Activated T-cell treated with anti-CD3 and anti-CD28 coated beads, Interleukin-2, amount 50 U/mL, for 24 hours (primary cell): Measurements from ENCODE around the gene POU3F2.

Experiments
- DNase-seq: peaks from one replicate; pipeline ENCODE4 v3.0.0-alpha.2; 2020
- H3K27ac Mint-ChIP-seq: 2 replicates; pipeline ENCODE4 v1.8.0; 2020; ENCODE audit warnings: mild to moderate bottlenecking, mixed read lengths
- H3K27me3 Mint-ChIP-seq: 2 replicates; pipeline ENCODE4 v1.8.0; 2020; ENCODE audit warnings: mixed read lengths
- H3K36me3 Mint-ChIP-seq: 2 replicates; pipeline ENCODE4 v1.8.0; 2020; ENCODE audit warnings: low read depth, mixed read lengths
- H3K4me1 Mint-ChIP-seq: 2 replicates; pipeline ENCODE4 v1.8.0; 2020; ENCODE audit warnings: low read depth, mixed read lengths
- H3K4me3 Mint-ChIP-seq: 2 replicates; pipeline ENCODE4 v1.8.0; 2020; ENCODE audit warnings: mild to moderate bottlenecking, moderate library complexity, mixed read lengths
- H3K9me3 Mint-ChIP-seq: 2 replicates; pipeline ENCODE4 v1.8.0; 2020; ENCODE audit warnings: mixed read lengths

The POU3F2 gene

DNA sequence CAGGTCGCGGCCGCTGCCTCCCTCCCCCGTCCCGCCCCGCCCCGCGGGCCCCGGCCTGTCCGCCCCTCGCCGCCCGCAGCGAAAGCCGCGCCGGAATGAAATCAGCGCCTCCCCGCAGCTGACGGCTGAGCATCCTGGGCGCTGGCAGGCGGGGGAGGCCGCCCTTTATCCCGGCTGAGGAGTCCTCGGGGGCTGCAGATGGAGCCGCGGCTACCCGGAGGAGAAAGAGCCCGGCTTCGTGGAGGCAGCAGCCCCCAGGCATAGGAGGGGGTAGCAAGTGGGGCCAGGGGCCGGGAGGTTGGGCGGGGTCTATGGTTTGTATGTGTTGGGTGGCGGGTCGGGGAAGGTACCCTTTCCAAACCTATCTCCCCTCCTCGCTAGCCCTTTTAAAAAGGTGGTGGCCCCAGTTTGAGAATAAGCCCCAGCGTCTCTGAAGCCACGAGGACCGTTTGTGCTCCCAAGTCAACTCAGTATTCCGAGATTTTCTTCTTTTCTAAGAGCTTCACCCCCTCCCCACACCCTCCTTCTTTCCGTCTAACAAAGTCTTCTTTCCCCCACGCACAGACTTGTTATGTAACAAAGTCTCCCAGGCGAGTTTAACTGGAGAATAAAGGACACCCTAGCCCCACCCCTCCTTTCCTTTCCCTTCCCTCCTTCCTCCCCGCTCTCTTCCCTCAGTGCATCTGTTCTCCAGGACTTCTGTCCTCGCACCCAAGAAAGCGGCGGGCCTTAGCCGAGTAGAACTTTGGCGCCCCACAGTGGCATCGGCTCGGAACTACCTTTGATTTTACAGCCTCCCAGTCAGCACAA lies 11.0 kb downstream of the POU3F2 start:
- no peaks in the 10 kb centered on the region for H3K9me3 Mint-ChIP-seq
- peaks cover 90% of the 10 kb centered on the region for H3K27me3 Mint-ChIP-seq
- H3K4me1 Mint-ChIP-seq: peaks cover 26% of the 10 kb centered on the region
- H3K36me3 Mint-ChIP-seq: no peaks in the 10 kb centered on the region
- peak; percentile 83 for DNase-seq
- H3K27ac Mint-ChIP-seq: no peak overlapping the region
- H3K4me3 Mint-ChIP-seq: peak overlapping the region; percentile 41

DNA sequence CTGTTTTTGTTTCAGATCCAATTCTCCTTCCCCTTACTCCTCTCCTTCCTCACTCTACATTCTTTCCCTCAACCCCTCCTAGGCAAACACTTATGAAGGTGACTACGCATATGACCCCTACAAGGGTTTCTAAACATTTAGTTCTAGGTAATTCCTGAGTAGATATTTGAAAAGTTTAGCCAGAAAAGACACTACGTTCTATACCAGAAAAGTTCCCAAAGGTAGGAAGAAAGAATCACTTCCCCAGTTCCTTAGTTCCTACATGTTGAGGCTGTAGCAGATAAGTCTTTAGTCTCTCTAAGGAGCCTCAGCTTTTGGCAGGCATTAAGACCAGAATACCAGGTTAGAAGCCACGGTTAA lies 11.6 kb downstream of the POU3F2 start:
- DNase-seq: no peak
- Mint-ChIP-seq H3K4me3 (no peak overlapping the region), H3K27me3 (peaks cover 88% of the 10 kb centered on the region), H3K27ac (no peak overlapping the region), H3K4me1 (peaks cover 26% of the 10 kb centered on the region), H3K9me3 (no peaks in the 10 kb centered on the region), H3K36me3 (no peaks in the 10 kb centered on the region)

DNA sequence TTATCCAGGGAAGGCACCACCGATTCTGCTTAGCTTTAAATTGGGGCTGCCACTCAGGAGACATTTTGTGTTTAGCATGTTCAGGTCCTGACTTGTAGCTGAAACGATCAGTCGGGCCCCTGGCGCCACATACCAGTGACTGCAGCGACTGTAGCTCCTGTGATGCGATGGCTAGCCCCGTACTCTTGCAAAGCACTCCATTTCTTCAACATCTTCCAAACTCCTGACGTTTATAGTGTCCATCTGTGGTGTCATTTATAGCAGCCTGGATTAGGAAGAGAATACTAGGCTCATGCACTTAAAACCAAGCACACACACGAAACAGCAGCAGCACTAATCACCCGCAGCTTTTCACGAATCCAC lies 13.0 kb downstream of the POU3F2 start:
- H3K9me3 Mint-ChIP-seq: no peaks in the 10 kb centered on the region
- no peak overlapping the region for H3K27ac Mint-ChIP-seq
- no peaks in the 10 kb centered on the region for H3K36me3 Mint-ChIP-seq
- H3K27me3 Mint-ChIP-seq: peaks cover 84% of the 10 kb centered on the region
- H3K4me3 Mint-ChIP-seq: no peak overlapping the region
- no peak for DNase-seq
- H3K4me1 Mint-ChIP-seq: peaks cover 26% of the 10 kb centered on the region

DNA sequence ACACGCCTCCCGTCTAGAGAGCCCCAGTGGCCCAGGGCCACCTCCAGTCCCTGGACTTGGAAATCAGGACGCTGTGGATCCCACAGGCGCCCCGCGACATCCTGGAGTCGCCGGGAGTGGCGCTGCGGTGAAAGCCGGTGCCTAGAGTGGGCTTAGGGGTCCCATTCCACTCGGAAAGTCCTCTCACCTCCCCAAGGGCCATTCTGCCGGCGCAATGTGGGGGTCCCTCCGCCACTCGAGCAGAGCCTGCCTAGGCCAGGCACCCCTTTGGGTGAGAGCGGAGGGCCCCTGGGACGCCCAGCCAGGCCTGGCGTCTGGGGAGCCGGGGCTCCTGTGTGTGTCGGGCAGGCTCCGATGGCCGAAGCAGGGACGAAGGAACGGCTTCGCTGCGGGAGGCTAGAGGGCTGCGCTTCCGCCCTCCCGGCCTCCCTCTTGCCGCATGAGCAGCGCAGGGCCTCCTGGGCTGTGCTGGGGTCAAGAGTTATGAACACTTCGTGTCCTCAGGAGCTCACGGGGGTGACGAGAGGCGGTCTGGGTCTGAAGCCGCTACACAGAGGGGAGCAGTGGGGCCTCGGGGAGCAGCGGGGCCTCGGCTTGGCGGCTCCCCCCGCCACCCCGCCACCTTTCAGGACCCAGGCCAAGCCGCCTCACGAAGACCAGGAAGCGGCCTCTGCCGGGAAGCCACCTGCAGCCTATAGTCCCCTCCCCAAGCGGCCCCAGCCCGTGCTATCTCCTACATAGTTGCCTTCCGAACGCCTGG lies 13.6 kb downstream of the POU3F2 start:
- Mint-ChIP-seq H3K4me3 (no peak overlapping the region), H3K36me3 (no peaks in the 10 kb centered on the region), H3K4me1 (peaks cover 25% of the 10 kb centered on the region), H3K27me3 (peaks cover 79% of the 10 kb centered on the region), H3K9me3 (no peaks in the 10 kb centered on the region), H3K27ac (no peak overlapping the region)
- no peak for DNase-seq

DNA sequence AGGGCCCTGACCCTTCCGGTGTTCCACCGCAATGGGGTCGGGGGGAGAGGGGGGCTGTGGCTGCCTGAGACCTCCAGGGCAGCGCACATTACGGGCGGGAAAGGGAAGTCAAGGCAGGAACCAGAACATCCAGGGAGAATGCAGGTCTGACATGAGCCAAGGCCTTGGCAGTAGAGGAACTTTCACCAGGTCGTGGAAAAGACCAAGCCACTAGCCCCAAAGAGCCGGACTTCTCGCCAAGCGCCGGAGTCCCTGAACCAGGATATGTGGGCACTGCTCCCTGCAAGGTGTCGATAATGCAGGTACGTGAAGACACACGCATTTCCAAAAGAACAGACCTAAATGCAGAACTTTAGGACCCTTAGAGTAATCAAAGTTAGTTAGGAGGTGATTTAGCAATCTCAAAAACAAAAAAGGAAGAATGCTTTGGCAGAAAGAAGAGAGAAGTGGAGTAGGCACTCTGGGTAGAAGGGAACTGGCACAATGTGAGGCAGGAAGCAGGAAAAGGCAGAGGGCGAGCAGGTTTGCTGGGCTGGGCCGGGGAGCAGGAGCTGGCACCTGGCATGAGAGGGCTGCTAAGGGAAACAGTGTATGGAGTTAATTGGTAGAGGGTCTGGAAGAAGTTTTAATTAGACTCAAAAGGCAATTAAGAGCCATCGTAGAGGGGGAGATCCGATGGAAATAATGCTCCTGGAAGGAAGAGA lies 14.3 kb downstream of the POU3F2 start:
- peaks cover 21% of the 10 kb centered on the region for H3K4me1 Mint-ChIP-seq
- H3K9me3 Mint-ChIP-seq: no peaks in the 10 kb centered on the region
- H3K27ac Mint-ChIP-seq: no peak overlapping the region
- H3K4me3 Mint-ChIP-seq: no peak overlapping the region
- no peaks in the 10 kb centered on the region for H3K36me3 Mint-ChIP-seq
- H3K27me3 Mint-ChIP-seq: peaks cover 71% of the 10 kb centered on the region
- no peak for DNase-seq

DNA sequence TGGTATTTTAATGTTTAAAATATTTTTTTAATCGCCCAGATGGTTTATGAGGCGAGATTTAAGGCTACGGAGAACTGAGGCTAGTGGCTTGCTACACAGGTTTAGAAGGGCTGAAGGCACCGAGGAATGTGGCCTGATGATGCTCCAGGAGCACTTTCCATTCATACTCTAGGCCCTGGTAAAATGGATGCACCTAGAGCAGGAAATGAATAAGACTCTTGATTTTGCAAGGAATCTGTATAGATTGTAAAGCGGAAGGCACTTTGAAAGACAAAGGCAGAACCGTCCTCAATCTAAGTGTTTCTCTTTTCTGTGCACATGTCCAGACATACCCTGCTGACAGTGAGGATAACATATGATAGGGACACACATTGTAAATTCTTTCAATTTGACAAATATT lies 30.1 kb downstream of the POU3F2 start:
- DNase-seq: no peak
- no peak overlapping the region for H3K27ac Mint-ChIP-seq
- H3K9me3 Mint-ChIP-seq: no peaks in the 10 kb centered on the region
- peaks cover 19% of the 10 kb centered on the region for H3K36me3 Mint-ChIP-seq
- no peak overlapping the region for H3K4me3 Mint-ChIP-seq
- H3K27me3 Mint-ChIP-seq: no peaks in the 10 kb centered on the region
- no peaks in the 10 kb centered on the region for H3K4me1 Mint-ChIP-seq

DNA sequence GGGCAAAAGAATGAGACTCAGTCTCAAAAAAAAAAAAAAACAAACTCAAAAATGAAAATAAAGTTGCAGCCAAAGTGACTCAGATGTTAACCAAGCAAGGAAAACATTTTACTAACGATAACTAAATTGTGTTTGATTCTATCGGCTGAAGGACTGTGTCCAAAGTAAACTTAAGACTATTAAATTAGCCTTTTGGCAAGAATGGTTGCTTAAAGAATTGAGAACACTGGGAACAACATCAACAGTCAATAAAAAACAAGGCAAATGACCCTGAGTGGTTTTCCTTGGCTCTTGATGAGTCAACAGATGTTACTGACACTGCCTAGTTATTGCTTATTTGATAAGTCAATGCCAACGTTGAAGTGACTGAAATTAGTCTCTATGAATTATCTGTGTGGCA lies 36.7 kb downstream of the POU3F2 start:
- Mint-ChIP-seq H3K4me3 (no peak overlapping the region), H3K4me1 (no peaks in the 10 kb centered on the region), H3K36me3 (peaks cover 69% of the 10 kb centered on the region), H3K27me3 (no peaks in the 10 kb centered on the region), H3K27ac (no peak overlapping the region), H3K9me3 (no peaks in the 10 kb centered on the region)
- DNase-seq: no peak

DNA sequence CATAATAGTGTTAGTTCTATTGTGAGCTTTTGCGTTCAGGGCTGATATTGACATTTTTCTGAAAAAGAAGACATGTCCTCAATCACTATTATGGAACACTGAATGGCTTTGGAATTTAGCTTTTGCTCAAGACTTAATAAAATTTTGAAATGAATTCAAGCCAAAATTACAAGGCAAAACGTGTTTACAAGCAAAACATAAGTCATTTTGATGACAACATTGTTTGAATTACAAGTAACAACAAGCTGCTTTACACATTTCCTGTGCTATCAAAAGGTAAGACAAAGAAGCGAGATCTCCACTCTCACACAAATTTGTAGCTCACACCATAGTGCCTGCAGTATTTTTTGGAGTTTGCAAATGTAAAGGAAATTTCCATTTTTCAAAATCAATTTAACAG lies 37.4 kb downstream of the POU3F2 start:
- no peaks in the 10 kb centered on the region for H3K9me3 Mint-ChIP-seq
- no peaks in the 10 kb centered on the region for H3K27me3 Mint-ChIP-seq
- no peak overlapping the region for H3K27ac Mint-ChIP-seq
- H3K4me3 Mint-ChIP-seq: no peak overlapping the region
- no peaks in the 10 kb centered on the region for H3K4me1 Mint-ChIP-seq
- peaks cover 71% of the 10 kb centered on the region for H3K36me3 Mint-ChIP-seq
- no peak for DNase-seq

DNA sequence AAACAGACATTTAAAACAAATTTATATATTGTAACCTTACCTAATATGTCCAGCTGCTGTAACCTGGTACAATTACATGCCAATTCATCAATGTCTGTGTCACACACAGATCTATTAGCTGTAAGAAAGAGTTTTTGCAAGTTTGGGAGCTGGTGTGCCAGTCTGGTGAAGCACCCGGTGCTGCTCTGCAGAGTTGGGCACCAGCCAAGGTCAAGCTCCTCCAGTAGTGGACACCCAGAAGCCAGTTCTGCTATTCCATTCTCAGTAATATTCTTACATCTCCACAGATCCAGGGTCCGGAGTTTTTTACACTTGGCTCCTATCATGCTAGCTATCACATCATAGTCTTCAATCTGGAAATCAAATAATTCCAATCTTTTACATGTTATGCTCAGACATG lies 41.0 kb downstream of the POU3F2 start:
- Mint-ChIP-seq H3K9me3 (no peaks in the 10 kb centered on the region), H3K36me3 (peaks cover 77% of the 10 kb centered on the region), H3K4me3 (no peak overlapping the region), H3K4me1 (peaks cover 3% of the 10 kb centered on the region), H3K27me3 (no peaks in the 10 kb centered on the region), H3K27ac (no peak overlapping the region)
- no peak for DNase-seq

DNA sequence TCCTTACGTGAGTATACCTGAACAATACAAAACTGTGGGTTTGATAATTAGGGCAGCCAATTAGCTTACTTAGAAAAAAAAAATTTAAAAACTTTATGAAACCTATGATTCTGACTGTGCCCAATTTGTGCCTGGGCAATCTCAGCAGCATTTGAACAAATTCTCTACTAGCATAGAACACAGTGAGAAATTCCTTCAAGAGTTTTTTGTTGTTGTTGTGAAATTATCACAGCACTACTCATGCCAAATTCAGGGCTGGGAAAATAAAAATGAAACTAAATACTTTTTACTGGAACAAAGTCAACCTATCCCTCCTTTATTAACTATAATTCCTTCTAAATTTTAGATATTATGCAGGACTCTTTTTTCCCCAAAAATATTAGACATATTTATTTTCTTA lies 42.9 kb downstream of the POU3F2 start:
- H3K4me3 Mint-ChIP-seq: no peak overlapping the region
- H3K4me1 Mint-ChIP-seq: peaks cover 9% of the 10 kb centered on the region
- H3K9me3 Mint-ChIP-seq: no peaks in the 10 kb centered on the region
- no peak for DNase-seq
- no peak overlapping the region for H3K27ac Mint-ChIP-seq
- peaks cover 67% of the 10 kb centered on the region for H3K36me3 Mint-ChIP-seq
- no peaks in the 10 kb centered on the region for H3K27me3 Mint-ChIP-seq

DNA sequence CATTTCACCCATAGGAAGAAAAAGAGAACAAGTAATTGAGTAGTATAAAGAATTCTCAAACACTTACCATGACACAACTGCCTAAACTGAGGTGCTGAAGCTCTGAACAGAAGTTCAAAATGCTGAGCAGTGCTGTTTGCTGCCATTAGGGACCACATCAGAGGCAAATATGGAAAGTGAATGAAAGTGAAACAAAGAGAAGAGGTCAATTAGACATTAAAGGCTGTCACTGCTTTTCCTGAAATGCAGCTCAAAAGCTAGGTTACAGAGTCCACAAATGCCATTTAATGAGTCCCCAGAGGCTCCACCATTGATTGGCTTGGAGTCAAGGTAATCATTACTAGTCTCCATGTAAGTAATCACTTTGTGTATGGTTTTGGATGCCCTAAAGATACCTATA lies 46.1 kb downstream of the POU3F2 start:
- no peak overlapping the region for H3K4me3 Mint-ChIP-seq
- peaks cover 58% of the 10 kb centered on the region for H3K36me3 Mint-ChIP-seq
- no peaks in the 10 kb centered on the region for H3K27me3 Mint-ChIP-seq
- DNase-seq: no peak
- H3K27ac Mint-ChIP-seq: no peak overlapping the region
- peaks cover 9% of the 10 kb centered on the region for H3K4me1 Mint-ChIP-seq
- H3K9me3 Mint-ChIP-seq: no peaks in the 10 kb centered on the region

DNA sequence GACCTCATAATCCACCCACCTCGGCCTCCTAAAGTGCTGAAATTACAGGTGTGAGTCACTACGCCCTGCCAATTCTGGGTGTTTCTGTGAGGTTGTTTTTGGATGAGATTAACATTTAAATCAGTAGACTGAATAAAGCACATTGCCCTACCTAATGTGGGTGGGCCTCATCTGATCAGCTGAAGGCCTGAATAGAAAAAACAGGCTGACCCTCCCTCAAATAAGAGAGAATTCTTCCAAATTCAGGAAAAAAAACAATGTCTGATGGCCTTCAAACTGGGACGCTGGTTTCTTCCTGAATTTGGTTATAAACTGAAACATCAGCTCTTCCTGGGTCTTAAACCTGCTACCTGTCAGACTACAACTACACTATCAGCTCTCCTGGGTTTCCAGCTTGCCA lies 51.0 kb downstream of the POU3F2 start:
- Mint-ChIP-seq H3K27ac (no peak overlapping the region), H3K27me3 (no peaks in the 10 kb centered on the region)

DNA sequence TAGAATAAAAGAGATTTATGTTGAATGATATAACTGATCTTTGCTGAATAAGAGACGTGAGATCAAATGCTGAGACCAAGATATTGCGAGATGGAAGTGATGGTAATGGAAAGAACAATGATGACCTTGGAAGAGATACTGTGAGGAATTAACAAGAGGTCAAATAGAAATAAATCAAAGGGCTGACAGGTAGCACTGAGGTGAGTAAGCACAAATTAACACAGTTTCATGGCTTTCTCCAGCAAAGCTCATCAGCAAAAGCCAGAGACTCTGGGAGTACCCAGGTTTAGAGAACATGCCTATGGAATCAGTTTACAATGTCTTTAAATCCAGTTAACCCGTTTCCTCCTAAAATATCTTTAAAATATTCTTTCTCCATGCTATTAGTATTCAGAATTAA lies 53.3 kb downstream of the POU3F2 start:
- Mint-ChIP-seq H3K4me1 (no peaks in the 10 kb centered on the region), H3K36me3 (peaks cover 66% of the 10 kb centered on the region), H3K27me3 (no peaks in the 10 kb centered on the region), H3K4me3 (no peak overlapping the region), H3K27ac (no peak overlapping the region), H3K9me3 (no peaks in the 10 kb centered on the region)
- DNase-seq: no peak

More for the DNA sequence above, 51.0 kb downstream of the POU3F2 start:
- Mint-ChIP-seq H3K36me3 (peaks cover 61% of the 10 kb centered on the region), H3K4me3 (no peak overlapping the region), H3K4me1 (peaks cover 6% of the 10 kb centered on the region), H3K9me3 (no peaks in the 10 kb centered on the region)
- no peak for DNase-seq
